Gastroesophageal sphincter (tissue), 4 donors: ENCODE results near the gene FAM156A. TPM values are rescaled to one million over a fixed set of nuclear protein-coding genes. Genes with fewer than 3 reads are reported as not detected.
"Not testable (repeated sequence)": the region's sequence is repeated elsewhere in the genome, so short reads cannot be mapped to it uniquely, and the experiment has no call there.

ENCODE experiments used
- ATAC-seq: fragments of 150-250 bp; one replicate; pipeline ENCODE4 v1.9.1; 2016; ENCODE audit warnings: mild to moderate bottlenecking, moderate library complexity
- H3K27ac ChIP-seq, 4 donors: fragments of 200-600 bp; sonication (generic) in 3 of 4; 1 replicate in 3 of 4; 2 replicates in 1 of 4; pipeline ENCODE4 v1.5.1; 2016 to 2019
- H3K27me3 ChIP-seq: fragments of 200-600 bp; sonication (generic); one replicate; pipeline ENCODE4 v1.5.1; 2019
- H3K36me3 ChIP-seq, 2 donors: fragments of 200-600 bp; sonication (generic); one replicate each; pipeline ENCODE4 v1.5.1; 2019; ENCODE audit warnings: control low read depth in 1 of 2
- H3K4me1 ChIP-seq, 3 donors: fragments of 200-600 bp; sonication (generic); 1 replicate in 2 of 3; 2 replicates in 1 of 3; pipeline ENCODE4 v1.5.1; 2016 to 2019; ENCODE audit warnings: control low read depth in 2 of 3
- H3K4me3 ChIP-seq, 2 donors: fragments of 200-600 bp; sonication (generic); one replicate each; pipeline ENCODE4 v1.5.1; 2019; ENCODE audit warnings: mild to moderate bottlenecking in 1 of 2, moderate library complexity in 1 of 2
- H3K9me3 ChIP-seq, 3 donors: fragments of 200-600 bp; sonication (generic); one replicate each; pipeline ENCODE4 v1.5.1; 2017 to 2019; ENCODE audit warnings: control low read depth in 2 of 3
- EP300 ChIP-seq: sonication (generic); formaldehyde crosslinking; IDR thresholded peaks from one replicate; pipeline ENCODE4 v1.6.1; 2017; ENCODE audit warnings: antibody characterized with exemption, mild to moderate bottlenecking
- POLR2A ChIP-seq, 2 donors: fragments of 450-650 bp; IDR thresholded peaks; one replicate each; pipeline ENCODE4 v1.6.1; 2017; ENCODE audit warnings: antibody characterized with exemption in 2 of 2, mild to moderate bottlenecking in 2 of 2, moderate library complexity in 1 of 2
- POLR2AphosphoS5 ChIP-seq: sonication (generic); formaldehyde crosslinking; IDR thresholded peaks from one replicate; pipeline ENCODE4 v1.6.1; 2017; ENCODE audit warnings: antibody characterized with exemption
- WGBS, 2 donors: methylation state at CpG; one replicate each; pipeline ENCODE4 v1.1.5; 2018; ENCODE audit warnings: low coverage in 1 of 2; 5-methylcytosine and 5-hydroxymethylcytosine counted together
- total RNA-seq, 4 donors: library from RNA; depleted of rRNA; stranded (reverse); fragments of >200 nt; gene quantifications; one replicate each; pipeline ENCODE4 v1.1.0, GENCODE V29; 2016
- TF ChIP-seq, protein P1 (sequence below), 4 experiments: fragments of 200-600 bp in 2 of 4; fragments of 450-650 bp in 2 of 4; sonication (generic) in 1 of 4; IDR thresholded peaks; one replicate each; pipeline ENCODE4 v1.5.1; 2017 to 2019; ENCODE audit warnings: antibody characterized with exemption in 4 of 4, mild to moderate bottlenecking in 2 of 4, moderate library complexity in 2 of 4

FAM156A gene
- total RNA-seq, 4 donors from 2014 or later, result 2.6 to 14.1 (median 10.7) TPM

- not testable (repeated sequence) for H3K4me3 ChIP-seq, H3K36me3 ChIP-seq, H3K27me3 ChIP-seq, H3K9me3 ChIP-seq
- ATAC-seq, result peak; percentile 69
- TF ChIP-seq, protein P1, sequence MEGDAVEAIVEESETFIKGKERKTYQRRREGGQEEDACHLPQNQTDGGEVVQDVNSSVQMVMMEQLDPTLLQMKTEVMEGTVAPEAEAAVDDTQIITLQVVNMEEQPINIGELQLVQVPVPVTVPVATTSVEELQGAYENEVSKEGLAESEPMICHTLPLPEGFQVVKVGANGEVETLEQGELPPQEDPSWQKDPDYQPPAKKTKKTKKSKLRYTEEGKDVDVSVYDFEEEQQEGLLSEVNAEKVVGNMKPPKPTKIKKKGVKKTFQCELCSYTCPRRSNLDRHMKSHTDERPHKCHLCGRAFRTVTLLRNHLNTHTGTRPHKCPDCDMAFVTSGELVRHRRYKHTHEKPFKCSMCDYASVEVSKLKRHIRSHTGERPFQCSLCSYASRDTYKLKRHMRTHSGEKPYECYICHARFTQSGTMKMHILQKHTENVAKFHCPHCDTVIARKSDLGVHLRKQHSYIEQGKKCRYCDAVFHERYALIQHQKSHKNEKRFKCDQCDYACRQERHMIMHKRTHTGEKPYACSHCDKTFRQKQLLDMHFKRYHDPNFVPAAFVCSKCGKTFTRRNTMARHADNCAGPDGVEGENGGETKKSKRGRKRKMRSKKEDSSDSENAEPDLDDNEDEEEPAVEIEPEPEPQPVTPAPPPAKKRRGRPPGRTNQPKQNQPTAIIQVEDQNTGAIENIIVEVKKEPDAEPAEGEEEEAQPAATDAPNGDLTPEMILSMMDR (IDR thresholded peaks at IDR 0.05), result peak; percentile 28 to 61 (median 43)
- WGBS, 2 donors, result 0% methylated on average over 1 to 2 of the region's 7 CpGs
- Histone ChIP-seq H3K4me1 (peaks cover 0 to 29% (median 7%) of the 10 kb centered on the region in 3 donors), H3K27ac (peak overlapping the region in 2 of 4 donors; percentile 38 to 52)
Observed at GRCh38 chrX:52990011-52990631, 31.8 kb upstream of the FAM156A start.

GRCh38 chrX:52988985-52989917 lies 30.9 kb upstream of the FAM156A start:
- ATAC-seq, result no peak
- Histone ChIP-seq H3K27me3 (no peaks in the 10 kb centered on the region), H3K4me3 (no peak overlapping the region), H3K27ac (peak overlapping the region in 2 of 4 donors; percentile 38 to 52), H3K36me3 (no peaks in the 10 kb centered on the region), H3K9me3 (no peaks in the 10 kb centered on the region), H3K4me1 (peaks cover 0 to 28% (median 7%) of the 10 kb centered on the region in 3 donors)
- 70% methylated on average over 3 to 6 of the region's 14 CpGs for WGBS, 2 donors
- TF ChIP-seq POLR2AphosphoS5, result no peak
- TF ChIP-seq, protein P1 (IDR thresholded peaks at IDR 0.05), result no peak
- TF ChIP-seq EP300, result no peak
- TF ChIP-seq POLR2A (IDR thresholded peaks at IDR 0.05), result no peak

DNA sequence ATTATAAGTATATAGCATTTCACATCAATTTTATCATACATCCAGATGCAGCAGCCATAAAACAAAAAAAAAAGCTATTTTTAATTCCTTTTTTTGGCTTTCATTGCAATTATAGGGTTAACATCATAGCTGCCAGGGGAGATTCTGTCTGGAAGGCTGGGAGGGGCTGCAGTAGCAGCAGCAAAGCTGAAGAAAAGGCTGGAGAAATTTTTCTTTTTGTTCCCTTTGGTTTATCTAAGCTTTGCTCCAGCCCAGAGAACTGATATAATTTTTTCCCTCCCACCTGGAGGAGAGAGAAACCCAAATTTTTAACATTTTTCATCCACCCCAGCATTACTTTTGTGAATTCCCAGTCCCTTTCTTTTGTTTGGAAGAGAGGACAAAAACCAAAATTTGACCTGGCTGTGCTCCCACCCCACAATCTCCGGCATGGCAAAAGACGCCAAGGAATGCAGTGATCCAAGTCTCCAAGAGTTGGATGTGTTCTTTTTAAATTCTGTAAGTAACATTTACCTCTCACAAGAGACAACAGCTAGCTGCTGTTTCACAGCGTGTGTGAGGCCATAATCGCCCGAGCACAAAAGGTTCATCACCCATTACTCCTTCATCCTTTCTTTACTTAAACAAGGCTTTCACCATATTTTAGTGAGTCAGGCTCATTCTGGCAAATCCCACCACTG lies 25.1 kb upstream of the FAM156A start:
- Histone ChIP-seq H3K9me3 (no peaks in the 10 kb centered on the region), H3K4me3 (peak overlapping the region; percentile 22 to 30), H3K36me3 (no peaks in the 10 kb centered on the region), H3K27ac (peak overlapping the region; percentile 61 to 84 (median 70)), H3K4me1 (peaks cover 0 to 38% (median 0%) of the 10 kb centered on the region in 3 donors), H3K27me3 (no peaks in the 10 kb centered on the region)
- TF ChIP-seq, protein P1 (IDR thresholded peaks at IDR 0.05), result no peak
- TF ChIP-seq POLR2AphosphoS5 (no peak), EP300 (no peak), POLR2A (IDR thresholded peaks at IDR 0.05) (no peak)
- WGBS, 2 donors, result 12 to 33% methylated on average over 3 to 5 of the region's 5 CpGs
- ATAC-seq, result no peak

DNA sequence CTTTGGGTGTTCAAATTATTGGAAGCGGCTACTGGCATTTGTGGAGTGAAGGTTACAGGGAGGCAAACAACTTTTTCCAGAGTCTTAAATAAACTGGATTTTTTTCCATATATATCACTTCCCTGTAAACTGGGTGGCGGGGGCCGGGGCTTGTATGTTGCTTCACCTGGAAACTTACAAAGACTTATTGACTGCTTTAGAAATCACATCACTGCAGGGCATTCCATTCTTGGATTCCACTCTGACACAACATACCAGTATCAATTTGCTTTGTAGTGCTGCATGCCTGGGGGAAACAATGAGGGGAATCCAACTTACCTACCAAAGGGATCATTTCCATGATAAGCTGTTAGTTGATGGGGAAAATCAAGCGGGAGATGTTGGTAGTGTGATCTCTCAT lies 21.7 kb upstream of the FAM156A start:
- Histone ChIP-seq H3K9me3 (no peaks in the 10 kb centered on the region), H3K4me3 (no peak overlapping the region), H3K27ac (peak overlapping the region in 1 of 4 donors; percentile 34), H3K27me3 (no peaks in the 10 kb centered on the region), H3K4me1 (peaks cover 0 to 38% (median 0%) of the 10 kb centered on the region in 3 donors), H3K36me3 (no peaks in the 10 kb centered on the region)
- no peak for ATAC-seq
- WGBS, 2 donors, result 81% methylated on average over 3 of the region's 4 CpGs; no CpG with 5 or more reads in 1 of the 2 donors
- TF ChIP-seq POLR2A (IDR thresholded peaks at IDR 0.05) (no peak), EP300 (no peak)

DNA sequence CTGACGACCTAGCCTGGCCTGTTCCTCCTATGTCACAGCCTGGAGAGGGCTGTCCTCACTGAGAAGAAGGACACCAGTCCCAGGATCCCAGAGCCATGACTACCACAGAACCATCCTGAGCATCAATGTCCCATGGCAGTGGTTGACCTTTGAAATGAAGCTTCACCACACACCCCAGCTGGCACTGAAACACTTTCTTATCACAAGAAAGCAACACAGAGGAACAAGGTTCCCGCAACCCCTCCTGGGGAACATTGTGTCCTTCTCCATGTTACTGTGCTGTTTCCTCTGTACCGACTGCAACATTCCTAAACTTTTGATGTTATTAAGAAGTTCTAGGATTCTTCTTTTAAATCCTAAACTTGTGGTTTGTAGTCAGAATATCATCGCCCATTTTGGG lies 21.2 kb upstream of the FAM156A start:
- 77 to 100% methylated on average over 1 to 3 of the region's 4 CpGs for WGBS, 2 donors
- H3K27ac ChIP-seq, result no peak overlapping the region
- ATAC-seq, result no peak

More for the DNA sequence above, 21.2 kb upstream of the FAM156A start:
- TF ChIP-seq, protein P1 (IDR thresholded peaks at IDR 0.05), result no peak
- TF ChIP-seq POLR2AphosphoS5, result peak; percentile 22
- no peaks in the 10 kb centered on the region for H3K9me3 ChIP-seq
- no peak overlapping the region for H3K4me3 ChIP-seq
- no peaks in the 10 kb centered on the region for H3K27me3 ChIP-seq
- H3K36me3 ChIP-seq, result no peaks in the 10 kb centered on the region
- H3K4me1 ChIP-seq, result peaks cover 0 to 36% (median 0%) of the 10 kb centered on the region in 3 donors
